NCI-H524 treated with DMSO at 0.1 percent for 48 hours (cell line): ENCODE data around the gene MUC21.
"Not testable (repeated sequence)": the region's sequence is repeated elsewhere in the genome, so short reads cannot be mapped to it uniquely, and the experiment has no call there.

Experiments used
- DNase-seq: peaks from one replicate; lab custom pipeline; 2025; lab: John Stamatoyannopoulos, UW

MUC21 gene

GRCh38 chr6:30969171-30969570 lies 14.3 kb upstream of the MUC21 start:
- DNase-seq: not testable (repeated sequence)

- no peak for DNase-seq
Measured at GRCh38 chr6:30970946-30971345, 12.6 kb upstream of the MUC21 start.

- DNase-seq: no peak
Measured at GRCh38 chr6:30972816-30973215, 10.7 kb upstream of the MUC21 start.

GRCh38 chr6:30974490-30975252 lies 8.8 kb upstream of the MUC21 start:
- DNase-seq: no peak

GRCh38 chr6:30979141-30979540 lies 4.4 kb upstream of the MUC21 start:
- no peak for DNase-seq

- DNase-seq: no peak
Measured at GRCh38 chr6:30979690-30980089, 3.8 kb upstream of the MUC21 start.

GRCh38 chr6:30981942-30982772 lies 1.4 kb upstream of the MUC21 start:
- DNase-seq: no peak

- no peak for DNase-seq
Measured at GRCh38 chr6:30985490-30985889, 2.0 kb downstream of the MUC21 start.

GRCh38 chr6:30987304-30987703 lies 3.8 kb downstream of the MUC21 start:
- DNase-seq: no peak

- DNase-seq: no peak
Measured at GRCh38 chr6:30988209-30988825, 4.8 kb downstream of the MUC21 start.

- DNase-seq: no peak
Measured at GRCh38 chr6:30990422-30991086, 7.0 kb downstream of the MUC21 start.

- no peak for DNase-seq
Measured at GRCh38 chr6:30991891-30992290, 8.4 kb downstream of the MUC21 start.

- DNase-seq: no peak
Measured at GRCh38 chr6:30997301-30997700, 13.8 kb downstream of the MUC21 start.

GRCh38 chr6:30998785-30999184 lies 15.3 kb downstream of the MUC21 start:
- DNase-seq: no peak

GRCh38 chr6:31000067-31000860 lies 16.7 kb downstream of the MUC21 start:
- not testable (repeated sequence) for DNase-seq

- no peak for DNase-seq
Measured at GRCh38 chr6:31001281-31001888, 17.9 kb downstream of the MUC21 start.

- no peak for DNase-seq
Measured at GRCh38 chr6:31002471-31002870, 19.0 kb downstream of the MUC21 start.

GRCh38 chr6:31004794-31005193 lies 21.3 kb downstream of the MUC21 start:
- no peak for DNase-seq

GRCh38 chr6:31005249-31006020 lies 21.9 kb downstream of the MUC21 start:
- DNase-seq: no peak

GRCh38 chr6:31007694-31008093 lies 24.2 kb downstream of the MUC21 start:
- DNase-seq: no peak
